Esophagus squamous epithelium (tissue), 4 donors: ENCODE measurements around the gene TPT1.

ENCODE experiments used
- POLR2A ChIP-seq, 4 donors: fragments of 450-650 bp; IDR thresholded peaks; one replicate each; pipeline ENCODE4 v1.6.1; 2017; ENCODE audit warnings: antibody characterized with exemption in 4 of 4, mild to moderate bottlenecking in 4 of 4, moderate library complexity in 3 of 4
- TF ChIP-seq, protein P1 (sequence below), 6 experiments: fragments of 450-650 bp in 4 of 6; fragments of 200-600 bp in 2 of 6; sonication (generic) in 2 of 6; IDR thresholded peaks; one replicate each; pipeline ENCODE4 v1.5.1; 2016 to 2019; ENCODE audit warnings: antibody characterized with exemption in 6 of 6, mild to moderate bottlenecking in 4 of 6, moderate library complexity in 4 of 6

DNA sequence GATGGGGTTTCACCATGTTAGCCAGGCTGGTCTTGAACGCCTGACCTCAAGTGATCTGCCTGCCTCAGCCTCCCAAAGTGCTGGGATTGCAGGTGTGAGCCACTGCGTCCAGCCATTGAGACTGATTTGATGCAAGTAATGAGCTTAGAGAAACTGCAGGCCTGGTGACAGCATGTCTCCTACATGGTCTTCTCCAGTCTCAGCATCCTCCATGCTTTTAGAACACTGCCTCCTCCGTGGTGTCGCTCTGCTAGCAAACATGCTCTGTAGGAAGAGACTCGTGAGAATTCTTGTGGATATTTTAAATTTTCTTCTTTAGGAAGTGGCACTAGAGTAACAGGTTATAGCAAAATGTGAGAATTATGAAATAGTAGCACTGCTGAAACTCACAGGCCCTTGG is 37.1 kb downstream of the TPT1 start:
- TF ChIP-seq, protein P1, sequence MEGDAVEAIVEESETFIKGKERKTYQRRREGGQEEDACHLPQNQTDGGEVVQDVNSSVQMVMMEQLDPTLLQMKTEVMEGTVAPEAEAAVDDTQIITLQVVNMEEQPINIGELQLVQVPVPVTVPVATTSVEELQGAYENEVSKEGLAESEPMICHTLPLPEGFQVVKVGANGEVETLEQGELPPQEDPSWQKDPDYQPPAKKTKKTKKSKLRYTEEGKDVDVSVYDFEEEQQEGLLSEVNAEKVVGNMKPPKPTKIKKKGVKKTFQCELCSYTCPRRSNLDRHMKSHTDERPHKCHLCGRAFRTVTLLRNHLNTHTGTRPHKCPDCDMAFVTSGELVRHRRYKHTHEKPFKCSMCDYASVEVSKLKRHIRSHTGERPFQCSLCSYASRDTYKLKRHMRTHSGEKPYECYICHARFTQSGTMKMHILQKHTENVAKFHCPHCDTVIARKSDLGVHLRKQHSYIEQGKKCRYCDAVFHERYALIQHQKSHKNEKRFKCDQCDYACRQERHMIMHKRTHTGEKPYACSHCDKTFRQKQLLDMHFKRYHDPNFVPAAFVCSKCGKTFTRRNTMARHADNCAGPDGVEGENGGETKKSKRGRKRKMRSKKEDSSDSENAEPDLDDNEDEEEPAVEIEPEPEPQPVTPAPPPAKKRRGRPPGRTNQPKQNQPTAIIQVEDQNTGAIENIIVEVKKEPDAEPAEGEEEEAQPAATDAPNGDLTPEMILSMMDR (IDR thresholded peaks at IDR 0.05) = no peak
- no peak for TF ChIP-seq POLR2A (IDR thresholded peaks at IDR 0.05)
